HG03135 (cell line): ENCODE results near the gene USP3.

ENCODE experiments used
- ATAC-seq: cut with Tn5 transposase; IDR thresholded peaks from one replicate; pipeline ENCODE4 v1.9.1; 2021; ENCODE audit warnings: mild to moderate bottlenecking, moderate library complexity; ENCODE audit not compliant: unreplicated experiment

Gene USP3

DNA sequence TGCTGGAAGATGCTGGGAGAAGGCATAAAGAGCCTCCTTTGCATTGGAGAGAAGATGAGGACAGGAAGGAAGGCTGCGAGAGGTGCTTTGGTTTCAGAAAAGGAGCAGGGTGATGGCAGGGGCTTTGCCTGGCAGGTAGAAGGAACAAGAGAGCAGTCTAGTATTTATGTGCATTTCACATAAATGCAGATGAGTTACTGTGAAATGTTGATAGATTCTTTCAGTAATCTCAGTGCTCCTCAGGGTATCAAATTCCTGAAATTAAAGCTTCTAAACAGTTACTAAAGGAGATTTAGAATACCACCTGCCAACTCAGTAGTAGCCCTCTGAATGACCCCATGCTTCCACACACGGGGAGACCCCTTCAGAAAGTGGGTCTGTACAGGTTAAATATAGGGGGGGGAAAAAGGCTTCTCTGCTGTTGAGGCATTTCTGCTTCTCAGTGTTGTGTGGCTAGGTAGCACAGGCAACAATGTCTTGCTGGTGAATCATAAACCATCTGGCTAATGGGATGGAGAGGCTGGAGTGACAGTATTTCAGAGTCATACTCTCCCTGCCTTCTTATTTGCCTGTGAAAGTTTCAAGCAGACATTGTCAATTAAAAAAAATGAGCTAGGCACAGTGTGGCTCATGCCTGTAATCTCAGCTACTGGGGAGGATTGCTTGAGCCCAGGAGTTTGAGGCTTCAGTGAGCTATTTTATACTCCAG is 78.5 kb downstream of the USP3 start:
- no peak for ATAC-seq

DNA sequence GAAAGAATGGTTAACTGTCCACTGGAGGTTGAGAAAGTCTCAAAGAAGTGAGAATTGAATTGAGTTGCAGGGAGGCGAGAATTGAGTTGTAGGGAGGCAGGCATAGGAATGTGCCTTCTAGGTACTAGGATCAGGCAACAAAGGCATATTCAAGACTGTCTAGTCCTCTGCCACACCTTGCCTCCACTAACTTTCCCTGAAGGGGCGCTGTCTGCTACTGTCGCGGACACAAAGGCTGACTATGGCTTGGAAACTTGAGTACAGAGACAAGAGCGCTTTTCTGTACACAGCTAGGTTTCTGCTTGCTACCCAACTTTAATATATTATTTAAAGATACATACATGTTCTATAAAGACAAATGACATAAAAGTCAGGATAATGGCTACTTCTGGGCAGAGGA is 82.4 kb downstream of the USP3 start:
- ATAC-seq = no peak

DNA sequence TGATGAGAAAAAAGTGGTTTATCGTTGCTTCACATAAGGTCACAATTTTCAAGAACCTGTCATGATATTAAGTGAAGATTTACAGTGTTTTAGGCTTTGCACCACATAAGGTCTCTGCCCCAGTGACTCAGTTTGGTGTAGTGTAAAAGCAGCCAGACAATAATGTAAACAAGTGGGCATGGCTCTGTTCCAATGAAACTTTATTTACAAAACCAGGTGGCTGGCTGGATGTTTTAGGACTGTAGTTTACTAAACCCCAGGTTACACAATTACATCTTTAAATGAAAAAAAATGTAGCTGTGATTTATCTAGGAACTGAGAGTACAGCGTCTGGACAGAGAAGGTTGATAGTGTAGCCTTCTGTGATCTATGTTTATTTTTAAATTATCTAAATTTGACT is 83.1 kb downstream of the USP3 start:
- no peak for ATAC-seq

DNA sequence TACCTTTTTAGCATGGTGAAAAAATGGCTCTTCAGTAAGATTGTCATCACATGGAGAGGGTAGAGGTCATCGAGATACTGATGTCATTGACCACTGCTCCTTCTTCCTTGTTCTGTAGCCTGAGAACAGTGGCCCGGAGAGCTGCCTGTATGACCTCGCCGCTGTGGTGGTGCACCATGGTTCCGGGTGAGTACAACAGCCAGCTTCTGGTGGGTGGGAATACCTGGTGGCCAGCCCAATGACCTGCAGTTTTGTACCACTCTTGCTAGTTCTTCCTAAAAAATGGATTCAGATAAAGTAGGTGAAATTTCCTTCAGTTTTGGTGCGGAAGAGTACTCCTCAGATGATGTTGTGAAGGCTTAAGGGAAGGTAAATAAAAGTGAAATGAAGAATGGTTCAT is 84.4 kb downstream of the USP3 start:
- no peak for ATAC-seq

DNA sequence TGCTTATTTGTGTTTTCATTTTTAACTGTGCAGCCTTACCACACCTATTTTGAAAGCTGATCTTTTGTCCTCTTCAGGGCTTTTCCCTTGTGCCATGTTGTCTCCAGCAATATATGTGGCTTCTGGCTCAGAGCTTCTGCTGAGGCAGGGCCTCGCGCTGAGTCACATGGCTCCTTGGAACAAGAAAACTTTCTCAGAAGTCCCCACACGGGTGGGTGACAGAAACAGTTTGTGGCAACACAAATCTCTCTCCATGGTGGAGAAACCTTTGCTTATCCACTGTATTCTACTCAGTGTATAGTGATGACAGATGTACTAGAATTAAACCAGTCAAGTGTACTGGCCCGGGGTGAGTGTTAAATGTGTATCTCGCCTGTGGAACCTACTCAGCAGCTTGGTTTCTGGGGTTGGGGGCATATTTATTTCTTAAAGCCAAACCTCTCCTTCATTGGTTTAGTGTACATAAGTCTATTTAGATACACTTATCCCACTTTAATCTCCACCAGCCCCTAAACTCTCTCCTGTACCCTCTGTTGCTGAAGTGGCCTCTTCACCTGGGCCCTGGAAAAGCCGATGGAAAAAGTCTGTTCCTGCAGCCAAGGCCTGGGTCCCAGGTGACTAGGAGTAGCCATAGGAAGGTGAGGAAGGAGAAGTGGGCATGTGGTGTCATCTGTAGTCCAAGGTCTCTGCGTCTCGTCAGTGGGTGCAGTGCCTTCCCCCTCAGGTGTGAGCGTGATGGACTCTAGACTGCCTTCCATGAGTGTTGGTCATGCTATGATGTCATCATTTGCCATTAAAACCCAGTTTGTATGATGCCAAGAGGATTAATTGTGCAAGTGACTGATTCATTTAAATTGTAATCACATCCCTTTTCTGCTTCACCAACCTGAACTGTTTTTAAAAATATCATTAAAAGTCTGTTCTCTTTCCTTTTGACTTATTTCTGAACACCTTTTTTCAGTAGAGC is 89.6 kb downstream of the USP3 start:
- ATAC-seq = no peak

- no peak for ATAC-seq
Measured at GRCh38 chr15:63595065-63595464, 90.7 kb downstream of the USP3 start.

- ATAC-seq = no peak
Measured at GRCh38 chr15:63595688-63596087, 91.3 kb downstream of the USP3 start.

DNA sequence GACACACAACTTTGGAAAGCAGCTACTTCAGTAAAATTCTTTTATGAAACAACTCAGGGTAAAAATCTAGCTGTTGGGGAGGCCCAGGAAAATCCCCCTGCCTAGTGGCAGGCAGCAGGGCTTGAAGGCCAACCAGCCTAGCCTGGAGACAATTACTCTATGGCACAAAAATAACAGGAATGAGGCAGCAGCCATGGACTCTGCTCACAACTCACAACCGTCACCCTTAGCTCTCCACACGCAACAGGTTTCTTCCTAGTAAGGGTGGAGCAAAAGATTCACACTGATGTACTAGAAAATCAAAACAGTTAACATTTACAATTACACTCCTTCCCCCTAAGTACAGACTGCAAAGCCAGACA is 92.3 kb downstream of the USP3 start:
- ATAC-seq = no peak

- no peak for ATAC-seq
Measured at GRCh38 chr15:63597038-63597790, 92.8 kb downstream of the USP3 start, which contains the start of gene FBXL22. Gene FBXL22, plus strand, starts transcription at chr15:63597387. Its CDS starts 6 bp downstream, at chr15:63597393.

- no peak for ATAC-seq
Measured at GRCh38 chr15:63597821-63598220, 93.4 kb downstream of the USP3 start.

DNA sequence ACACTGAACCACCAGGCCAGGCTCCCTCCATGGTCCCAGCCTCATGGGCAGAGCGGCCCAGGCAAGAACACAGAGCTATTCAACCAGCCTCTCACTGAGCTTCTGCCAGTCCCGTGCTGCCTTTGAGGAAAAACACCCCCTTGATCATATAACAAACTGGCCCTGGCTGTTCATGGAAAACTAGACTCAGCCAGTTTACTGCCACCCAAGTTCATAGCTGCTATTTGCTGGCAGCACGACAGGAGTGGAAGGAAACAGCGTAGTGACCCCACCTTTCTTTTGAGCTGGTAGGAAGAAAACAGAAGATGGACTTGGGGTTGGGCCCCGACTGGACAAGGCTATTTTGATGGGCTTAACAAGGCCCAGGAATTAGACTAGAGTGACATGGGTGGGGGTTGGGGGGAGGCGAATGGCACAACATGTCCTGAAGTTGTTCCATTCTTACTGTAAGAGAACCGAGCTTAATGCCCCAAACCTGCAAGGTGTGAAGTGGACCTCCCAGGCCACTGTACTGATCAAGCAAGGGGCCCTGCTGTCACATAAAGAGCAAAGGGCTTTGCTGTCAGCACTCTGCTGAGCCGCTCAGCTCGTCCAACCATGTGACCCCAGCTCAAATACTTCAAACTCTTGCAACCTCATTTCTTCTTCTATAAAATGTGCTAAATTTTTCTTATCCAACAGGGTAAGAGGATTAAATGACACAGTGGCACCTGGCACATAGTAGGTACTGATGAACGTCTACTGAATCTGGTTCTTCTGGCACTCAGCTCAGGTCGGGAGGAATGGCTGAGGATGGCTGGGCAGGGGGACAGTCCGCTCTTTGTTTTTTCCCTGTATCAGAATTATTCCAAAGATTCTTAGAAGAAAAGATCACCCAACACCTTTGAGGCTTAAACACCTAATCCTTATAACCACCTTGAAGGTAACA is 94.3 kb downstream of the USP3 start:
- ATAC-seq = no peak

- ATAC-seq = no peak
Measured at GRCh38 chr15:63599401-63600000, 95.1 kb downstream of the USP3 start.

GRCh38 chr15:63600001-63600615 is 95.7 kb downstream of the USP3 start:
- ATAC-seq = peak; percentile 9

DNA sequence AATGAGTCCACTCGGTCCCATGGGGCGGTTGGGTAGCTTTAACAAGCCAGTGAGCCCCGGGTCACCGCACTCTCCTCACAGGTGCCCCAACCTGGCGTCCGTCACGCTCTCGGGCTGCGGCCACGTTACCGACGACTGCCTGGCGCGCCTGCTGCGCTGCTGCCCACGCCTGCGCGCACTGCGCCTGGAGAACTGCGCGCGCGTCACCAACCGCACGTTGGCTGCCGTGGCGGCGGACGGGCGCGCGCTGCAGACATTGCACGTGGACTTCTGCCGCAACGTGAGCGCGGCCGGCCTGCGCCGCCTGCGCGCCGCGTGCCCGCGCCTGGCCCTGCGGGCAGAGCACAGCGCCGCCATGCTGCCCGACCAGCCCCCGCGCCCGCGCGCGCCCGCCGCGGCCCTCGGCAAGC is 96.2 kb downstream of the USP3 start:
- peak; percentile 61 for ATAC-seq

DNA sequence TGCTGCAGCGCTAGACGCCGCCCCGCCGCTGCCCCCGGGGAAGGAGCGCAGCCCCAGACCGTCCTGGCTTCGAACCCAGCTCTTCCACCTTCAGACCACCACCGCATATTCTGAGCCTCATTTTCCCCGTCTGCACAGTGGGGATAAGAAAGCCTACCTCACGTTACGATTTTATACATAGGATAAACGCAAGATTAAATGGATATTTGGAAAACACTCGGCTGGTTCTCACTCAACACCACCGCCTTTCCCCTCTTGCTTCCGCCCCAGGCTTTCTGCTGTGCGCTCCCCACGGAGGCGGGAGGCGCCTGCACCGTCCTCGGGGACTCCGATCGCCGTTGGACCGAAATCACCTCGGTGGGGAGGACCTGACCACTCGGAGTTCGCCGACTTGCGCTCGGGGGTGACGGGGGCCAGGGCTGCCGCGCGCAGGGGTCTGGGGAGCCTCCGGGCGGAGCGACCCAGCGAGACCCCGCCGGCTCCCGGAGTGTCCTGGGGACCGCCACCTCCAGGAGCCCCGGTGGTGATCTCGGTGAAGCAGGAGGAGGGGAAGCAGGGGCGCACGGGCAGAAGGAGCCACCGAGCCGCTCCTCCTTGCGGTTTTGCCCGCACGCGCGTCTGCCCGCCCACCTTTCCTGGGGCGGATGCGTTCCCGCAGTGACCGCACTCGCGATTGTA is 96.8 kb downstream of the USP3 start:
- ATAC-seq = peak; percentile 10

DNA sequence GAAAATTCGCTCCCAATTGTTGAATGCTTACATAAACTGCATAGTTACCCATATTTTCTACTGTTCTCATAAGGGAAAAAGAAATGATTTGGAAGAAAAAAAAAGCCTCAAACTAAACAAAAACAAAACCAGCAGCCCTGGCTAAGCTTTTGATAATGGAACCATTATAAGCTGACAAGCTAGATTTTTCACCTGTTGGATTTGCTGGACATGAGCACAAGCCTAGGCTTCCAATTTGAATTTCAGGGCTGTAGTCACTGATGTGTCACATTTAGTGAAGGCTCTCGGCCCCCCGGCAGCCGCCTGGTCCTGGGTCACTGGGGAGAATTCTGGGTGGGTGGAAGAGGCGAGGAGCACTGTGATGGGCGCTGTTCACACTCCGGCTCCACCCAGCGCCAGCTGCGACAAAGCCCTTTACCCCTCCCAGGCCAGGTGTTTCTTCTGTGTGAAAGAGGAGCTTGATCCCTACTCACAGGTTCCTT is 97.4 kb downstream of the USP3 start:
- no peak for ATAC-seq

DNA sequence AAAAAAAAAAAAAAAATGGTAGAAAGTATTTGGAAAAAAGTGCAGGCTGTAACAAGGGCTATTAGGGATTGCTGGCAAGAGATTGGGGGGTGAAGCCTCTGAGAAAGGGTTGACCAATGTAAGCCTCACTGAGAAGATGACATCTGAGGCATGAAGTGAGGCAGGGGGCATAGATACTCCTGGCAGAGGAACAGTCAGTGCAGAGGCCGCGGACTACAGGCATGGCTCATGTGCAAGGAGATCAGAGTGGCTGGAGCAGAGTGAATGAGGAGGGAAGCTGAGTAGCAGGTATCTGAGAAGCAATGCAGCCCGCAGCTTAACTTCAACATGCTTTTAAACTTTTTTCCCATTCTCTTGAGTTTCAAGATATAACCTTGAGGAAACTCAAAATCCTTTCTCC is 98.2 kb downstream of the USP3 start:
- no peak for ATAC-seq

DNA sequence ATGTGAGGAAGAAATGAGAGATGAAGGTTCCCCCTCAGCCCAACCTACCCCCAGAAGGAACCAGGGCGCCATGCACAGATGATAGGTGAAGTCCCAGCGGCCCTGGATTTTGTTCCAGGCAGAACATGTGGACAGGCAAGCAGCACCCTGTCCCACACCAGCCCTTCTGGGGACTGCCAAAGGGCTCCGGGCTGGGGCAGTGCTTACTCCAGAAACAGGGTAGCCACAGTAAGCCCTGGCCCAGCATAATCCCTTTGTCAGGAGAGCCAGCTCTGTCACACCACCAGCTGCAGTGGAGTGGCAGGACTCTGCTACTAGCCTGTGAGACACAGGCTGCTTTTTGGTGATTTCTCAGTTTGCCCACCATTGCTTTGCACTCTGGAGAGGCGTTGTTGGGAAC is 99.1 kb downstream of the USP3 start:
- no peak for ATAC-seq

DNA sequence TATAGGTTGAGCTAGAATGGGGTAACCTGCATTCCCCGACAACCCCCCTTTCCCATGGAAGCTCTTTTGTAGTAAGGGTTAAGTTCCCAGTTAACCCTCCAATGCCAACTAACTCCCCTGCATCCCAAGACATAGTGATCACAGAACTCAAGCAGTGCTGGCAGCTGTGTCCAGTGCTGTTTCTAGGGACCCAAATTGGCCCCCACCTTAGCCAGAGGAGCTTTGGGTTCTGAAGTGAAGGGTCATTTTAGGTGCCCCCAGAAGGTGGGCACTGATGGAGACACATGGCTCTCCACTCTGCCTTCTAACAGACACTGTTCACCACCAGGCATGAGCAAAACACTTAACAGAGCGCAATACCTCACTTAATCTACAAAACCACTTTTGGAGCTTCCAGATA is 99.9 kb downstream of the USP3 start:
- no peak for ATAC-seq
